Uterus (tissue), 4 donors: ENCODE measurements around the gene SEPHS1. TPM values are rescaled to one million over a fixed set of nuclear protein-coding genes. Genes with fewer than 3 reads are reported as not detected.

Source experiments
- DNase-seq, 2 donors: peaks; one replicate each; pipeline ENCODE4 v3.0.0-alpha.2; 2019 to 2020
- H3K27ac ChIP-seq, 2 donors: fragments of 200-600 bp; sonication (generic); 1 replicate in 1 of 2; 2 replicates in 1 of 2; pipeline ENCODE4 v1.5.1; 2016 to 2018
- H3K27me3 ChIP-seq, 2 donors: fragments of 200-600 bp; sonication (generic); one replicate each; pipeline ENCODE4 v1.5.1; 2018 to 2019; ENCODE audit warnings: control low read depth in 1 of 2
- H3K36me3 ChIP-seq, 2 donors: fragments of 200-600 bp; sonication (generic); one replicate each; pipeline ENCODE4 v1.5.1; 2019; ENCODE audit warnings: control low read depth in 1 of 2
- H3K4me1 ChIP-seq, 2 donors: fragments of 200-600 bp; sonication (generic); one replicate each; pipeline ENCODE4 v1.5.1; 2018 to 2019; ENCODE audit warnings: control low read depth in 1 of 2
- H3K4me3 ChIP-seq, 2 donors: fragments of 200-600 bp; sonication (generic); 1 replicate in 1 of 2; 2 replicates in 1 of 2; pipeline ENCODE4 v1.5.1; 2018 to 2019; ENCODE audit warnings: mild to moderate bottlenecking in 1 of 2
- H3K9me3 ChIP-seq, 2 donors: fragments of 200-600 bp; sonication (generic); one replicate each; pipeline ENCODE4 v1.5.1; 2019; ENCODE audit warnings: control low read depth in 1 of 2
- POLR2A ChIP-seq, 2 donors: fragments of 450-650 bp; IDR thresholded peaks; one replicate each; pipeline ENCODE4 v1.6.1; 2016; ENCODE audit warnings: antibody characterized with exemption in 2 of 2, mild to moderate bottlenecking in 1 of 2, moderate library complexity in 1 of 2
- intact Hi-C: fragments of 100-400 bp; cut with DNase I; formaldehyde crosslinking; loops from one replicate; pipeline ENCODE4 v1.15.1; 2023; ENCODE audit warnings: low total_unique reads
- total RNA-seq, 4 donors: library from RNA; depleted of rRNA in 3 of 4; stranded (reverse); fragments of >200 nt in 3 of 4; gene quantifications; one replicate each; pipeline versions ENCODE4 v1.1.0 to v1.2.4, GENCODE V29; 2014 to 2023
- TF ChIP-seq, protein P1 (sequence below), 4 experiments: fragments of 200-600 bp in 2 of 4; fragments of 450-650 bp in 2 of 4; sonication (generic) in 2 of 4; IDR thresholded peaks; one replicate each; pipeline ENCODE4 v1.5.1; 2016 to 2019; ENCODE audit warnings: antibody characterized with exemption in 4 of 4, mild to moderate bottlenecking in 2 of 4, moderate library complexity in 1 of 4
- donor health status: DM: yes; HTN: yes; CAD: no.

The SEPHS1 gene, protein sequence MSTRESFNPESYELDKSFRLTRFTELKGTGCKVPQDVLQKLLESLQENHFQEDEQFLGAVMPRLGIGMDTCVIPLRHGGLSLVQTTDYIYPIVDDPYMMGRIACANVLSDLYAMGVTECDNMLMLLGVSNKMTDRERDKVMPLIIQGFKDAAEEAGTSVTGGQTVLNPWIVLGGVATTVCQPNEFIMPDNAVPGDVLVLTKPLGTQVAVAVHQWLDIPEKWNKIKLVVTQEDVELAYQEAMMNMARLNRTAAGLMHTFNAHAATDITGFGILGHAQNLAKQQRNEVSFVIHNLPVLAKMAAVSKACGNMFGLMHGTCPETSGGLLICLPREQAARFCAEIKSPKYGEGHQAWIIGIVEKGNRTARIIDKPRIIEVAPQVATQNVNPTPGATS
- 100 to 1,000 TPM in 1 of 4 donors, 10 to 100 TPM in 3; 11.2 to 106 (median 34.8) TPM for total RNA-seq

DNA sequence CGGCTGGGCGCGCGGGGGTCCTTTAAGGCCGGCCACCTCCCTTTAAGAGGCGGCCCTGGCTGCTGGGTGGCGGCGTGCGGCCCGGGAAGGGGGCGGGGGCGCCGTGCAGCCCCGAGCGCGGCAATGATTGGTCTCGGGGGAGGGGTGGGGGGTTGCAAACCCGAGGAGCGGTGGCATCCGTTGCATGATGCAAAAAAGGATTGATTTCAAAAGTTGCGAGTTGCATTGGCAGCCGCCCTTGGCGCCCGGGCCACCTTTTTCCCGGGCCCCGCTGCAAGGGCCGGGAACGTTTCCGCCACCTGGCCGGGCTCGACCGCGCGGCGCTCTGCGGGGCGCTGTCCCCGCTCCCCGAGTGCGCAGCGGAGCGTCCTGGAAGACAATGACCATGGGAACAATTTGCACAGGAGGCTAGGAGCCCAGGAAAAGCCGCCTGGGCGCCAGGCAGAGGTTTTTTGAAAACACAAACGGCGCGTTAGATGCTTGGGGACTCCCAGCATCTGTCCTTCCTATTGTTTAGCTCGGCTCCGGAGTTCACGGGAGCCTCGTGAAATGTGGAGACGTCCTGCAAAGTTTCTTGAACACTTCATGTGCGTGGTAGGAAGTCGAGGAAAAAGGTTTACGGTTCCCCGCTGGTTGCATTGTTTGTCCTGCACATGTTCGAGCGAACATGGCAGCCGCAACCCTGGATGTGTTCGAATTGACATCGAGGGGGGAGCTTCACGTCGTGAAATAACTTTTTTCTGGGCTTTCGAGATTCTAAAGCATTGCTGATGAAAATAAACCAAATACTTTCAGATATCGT is at the start of gene SEPHS1:
SEPHS1 (minus strand) TSS at position 78 of the 802 bp plus-strand sequence. CDS start 3,343 bp downstream, outside the sequence.
- peaks cover 0 to 4% of the 10 kb centered on the region in 2 donors for H3K4me1 ChIP-seq
- DNase-seq: peak; percentile 63 to 65
- no peaks in the 10 kb centered on the region for H3K36me3 ChIP-seq
- no peaks in the 10 kb centered on the region for H3K27me3 ChIP-seq
- H3K9me3 ChIP-seq: no peaks in the 10 kb centered on the region
- peak within 1 kb of the TSS; percentile 98 for H3K27ac ChIP-seq
- peak within 1 kb of the TSS; percentile 56 to 94 for H3K4me3 ChIP-seq
- intact Hi-C loops: no loop called here
- no peak for TF ChIP-seq POLR2A (IDR thresholded peaks at IDR 0.05)
- TF ChIP-seq, protein P1, sequence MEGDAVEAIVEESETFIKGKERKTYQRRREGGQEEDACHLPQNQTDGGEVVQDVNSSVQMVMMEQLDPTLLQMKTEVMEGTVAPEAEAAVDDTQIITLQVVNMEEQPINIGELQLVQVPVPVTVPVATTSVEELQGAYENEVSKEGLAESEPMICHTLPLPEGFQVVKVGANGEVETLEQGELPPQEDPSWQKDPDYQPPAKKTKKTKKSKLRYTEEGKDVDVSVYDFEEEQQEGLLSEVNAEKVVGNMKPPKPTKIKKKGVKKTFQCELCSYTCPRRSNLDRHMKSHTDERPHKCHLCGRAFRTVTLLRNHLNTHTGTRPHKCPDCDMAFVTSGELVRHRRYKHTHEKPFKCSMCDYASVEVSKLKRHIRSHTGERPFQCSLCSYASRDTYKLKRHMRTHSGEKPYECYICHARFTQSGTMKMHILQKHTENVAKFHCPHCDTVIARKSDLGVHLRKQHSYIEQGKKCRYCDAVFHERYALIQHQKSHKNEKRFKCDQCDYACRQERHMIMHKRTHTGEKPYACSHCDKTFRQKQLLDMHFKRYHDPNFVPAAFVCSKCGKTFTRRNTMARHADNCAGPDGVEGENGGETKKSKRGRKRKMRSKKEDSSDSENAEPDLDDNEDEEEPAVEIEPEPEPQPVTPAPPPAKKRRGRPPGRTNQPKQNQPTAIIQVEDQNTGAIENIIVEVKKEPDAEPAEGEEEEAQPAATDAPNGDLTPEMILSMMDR (IDR thresholded peaks at IDR 0.05): peak in 1 of 4 experiments; percentile 13

DNA sequence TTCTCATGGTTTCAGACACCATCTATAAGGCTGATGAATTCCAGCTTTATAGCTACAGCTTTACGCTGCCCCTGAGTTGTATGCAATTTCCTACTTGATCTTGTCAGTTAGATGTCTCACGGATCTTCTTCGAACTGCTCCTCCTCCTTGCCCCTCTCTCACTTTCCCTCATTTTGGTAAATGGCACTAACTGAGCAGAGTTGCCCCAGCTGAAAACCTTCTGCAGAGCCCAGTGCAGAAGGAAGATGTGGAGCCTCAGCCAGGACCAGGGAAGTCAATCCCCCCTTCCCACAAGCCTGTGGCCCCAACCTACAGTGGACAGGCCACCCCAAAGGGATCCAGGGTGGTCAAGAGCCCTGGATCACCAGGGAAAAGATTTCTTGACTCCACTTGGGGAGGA is 49.0 kb upstream of the SEPHS1 start:
- TF ChIP-seq, protein P1 (IDR thresholded peaks at IDR 0.05): no peak
- TF ChIP-seq POLR2A (IDR thresholded peaks at IDR 0.05): no peak
- no peaks in the 10 kb centered on the region for H3K27me3 ChIP-seq
- H3K9me3 ChIP-seq: no peaks in the 10 kb centered on the region
- DNase-seq: no peak
- intact Hi-C loops: no loop called here
- no peak overlapping the region for H3K27ac ChIP-seq
- no peaks in the 10 kb centered on the region for H3K36me3 ChIP-seq
- H3K4me1 ChIP-seq: no peaks in the 10 kb centered on the region
- no peak overlapping the region for H3K4me3 ChIP-seq

DNA sequence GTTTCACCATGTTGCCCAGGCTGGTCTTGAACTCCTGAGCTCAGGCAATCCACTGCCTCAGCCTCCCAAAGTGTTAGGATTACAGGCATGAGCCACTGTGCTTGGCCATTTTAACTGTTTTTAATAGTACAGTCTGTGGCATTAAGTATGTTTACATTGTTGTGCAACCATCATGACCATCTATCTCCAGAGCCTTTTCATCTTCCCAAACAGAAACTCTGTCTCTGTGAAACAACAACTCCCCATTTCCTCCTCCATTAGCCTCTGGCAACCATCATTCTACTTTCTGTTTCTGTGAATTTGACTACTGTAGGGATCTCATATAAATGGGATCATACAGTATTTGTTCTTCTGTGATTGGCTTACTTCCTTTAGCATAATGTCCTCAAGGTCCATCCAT is 48.3 kb upstream of the SEPHS1 start:
- H3K27ac ChIP-seq: no peak overlapping the region
- TF ChIP-seq POLR2A (IDR thresholded peaks at IDR 0.05): no peak
- TF ChIP-seq, protein P1 (IDR thresholded peaks at IDR 0.05): no peak
- no peak overlapping the region for H3K4me3 ChIP-seq
- no peaks in the 10 kb centered on the region for H3K4me1 ChIP-seq
- intact Hi-C loops: no loop called here
- no peaks in the 10 kb centered on the region for H3K36me3 ChIP-seq
- no peak for DNase-seq
- no peaks in the 10 kb centered on the region for H3K27me3 ChIP-seq
- H3K9me3 ChIP-seq: no peaks in the 10 kb centered on the region

DNA sequence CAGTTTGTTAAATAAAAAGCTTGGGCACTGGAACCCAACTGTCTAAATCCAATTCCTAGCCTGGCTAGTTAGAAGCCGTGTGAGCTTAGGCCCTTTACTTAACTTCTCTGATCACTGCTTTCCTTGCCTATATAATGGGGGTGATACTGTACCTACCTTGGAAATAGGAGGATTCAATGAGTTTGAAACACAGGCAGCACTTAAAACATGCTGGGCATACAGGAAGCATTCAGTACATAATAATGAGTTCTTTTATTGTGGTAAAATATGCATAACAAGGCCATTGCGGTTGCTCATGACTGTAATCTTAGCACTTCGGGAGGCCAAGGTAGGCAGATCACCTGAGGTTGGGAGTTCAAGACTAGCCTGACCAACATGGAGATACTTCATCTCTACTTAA is 47.4 kb upstream of the SEPHS1 start:
- Histone ChIP-seq H3K36me3 (no peaks in the 10 kb centered on the region), H3K27me3 (no peaks in the 10 kb centered on the region), H3K4me3 (no peak overlapping the region), H3K27ac (no peak overlapping the region), H3K9me3 (no peaks in the 10 kb centered on the region), H3K4me1 (no peaks in the 10 kb centered on the region)
- intact Hi-C loops: no loop called here
- TF ChIP-seq, protein P1 (IDR thresholded peaks at IDR 0.05): no peak
- TF ChIP-seq POLR2A (IDR thresholded peaks at IDR 0.05): no peak
- DNase-seq: no peak

DNA sequence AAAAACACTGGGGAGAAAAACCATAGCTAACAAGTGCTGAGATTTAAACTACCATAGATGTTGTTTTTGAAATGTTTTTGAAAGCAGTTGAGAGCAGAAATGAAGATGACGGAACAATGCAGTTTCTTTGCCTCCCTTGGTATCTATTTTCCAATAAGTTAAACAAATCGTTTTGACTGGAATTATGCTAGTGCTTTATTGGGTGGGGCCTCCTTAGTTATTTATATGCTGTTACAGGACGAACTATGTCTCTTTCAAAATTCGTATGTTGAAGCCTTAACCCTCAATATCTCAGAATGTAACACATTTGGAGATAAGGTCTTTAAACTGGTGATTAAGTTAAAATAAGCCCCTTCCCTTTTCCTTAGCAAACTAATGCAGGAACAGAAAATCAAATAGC is 45.5 kb upstream of the SEPHS1 start:
- DNase-seq: no peak
- H3K4me3 ChIP-seq: no peak overlapping the region
- H3K4me1 ChIP-seq: no peaks in the 10 kb centered on the region
- TF ChIP-seq POLR2A (IDR thresholded peaks at IDR 0.05): no peak
- TF ChIP-seq, protein P1 (IDR thresholded peaks at IDR 0.05): no peak
- H3K9me3 ChIP-seq: no peaks in the 10 kb centered on the region
- intact Hi-C loops: no loop called here
- H3K27me3 ChIP-seq: no peaks in the 10 kb centered on the region
- no peaks in the 10 kb centered on the region for H3K36me3 ChIP-seq
- no peak overlapping the region for H3K27ac ChIP-seq
